Cardiac fibroblast (primary cell): ENCODE data around the gene DTD1.

Source experiments
- DNase-seq, 2 donors: peaks; one replicate each; pipeline versions ENCODE4 v3.0.0 to v3.0.0-alpha.2; 2010; ENCODE audit warnings: low read depth in 2 of 2
- H3K4me3 ChIP-seq, 2 donors: replicated peaks in 1 of 2; 1 replicate in 1 of 2; 2 replicates in 1 of 2; pipeline ENCODE4 v1.5.1; 2011; ENCODE audit warnings: low read depth in 2 of 2, low read length in 2 of 2, mild to moderate bottlenecking in 2 of 2, moderate library complexity in 1 of 2
- TF ChIP-seq, protein P1 (sequence below): IDR thresholded peaks from one replicate; pipeline ENCODE4 v1.5.1; 2011; ENCODE audit warnings: low read depth, mild to moderate bottlenecking, low read length, inconsistent platforms

Gene DTD1

GRCh38 chr20:18728165-18728869 is 140.5 kb downstream of the DTD1 start:
- TF ChIP-seq, protein P1, sequence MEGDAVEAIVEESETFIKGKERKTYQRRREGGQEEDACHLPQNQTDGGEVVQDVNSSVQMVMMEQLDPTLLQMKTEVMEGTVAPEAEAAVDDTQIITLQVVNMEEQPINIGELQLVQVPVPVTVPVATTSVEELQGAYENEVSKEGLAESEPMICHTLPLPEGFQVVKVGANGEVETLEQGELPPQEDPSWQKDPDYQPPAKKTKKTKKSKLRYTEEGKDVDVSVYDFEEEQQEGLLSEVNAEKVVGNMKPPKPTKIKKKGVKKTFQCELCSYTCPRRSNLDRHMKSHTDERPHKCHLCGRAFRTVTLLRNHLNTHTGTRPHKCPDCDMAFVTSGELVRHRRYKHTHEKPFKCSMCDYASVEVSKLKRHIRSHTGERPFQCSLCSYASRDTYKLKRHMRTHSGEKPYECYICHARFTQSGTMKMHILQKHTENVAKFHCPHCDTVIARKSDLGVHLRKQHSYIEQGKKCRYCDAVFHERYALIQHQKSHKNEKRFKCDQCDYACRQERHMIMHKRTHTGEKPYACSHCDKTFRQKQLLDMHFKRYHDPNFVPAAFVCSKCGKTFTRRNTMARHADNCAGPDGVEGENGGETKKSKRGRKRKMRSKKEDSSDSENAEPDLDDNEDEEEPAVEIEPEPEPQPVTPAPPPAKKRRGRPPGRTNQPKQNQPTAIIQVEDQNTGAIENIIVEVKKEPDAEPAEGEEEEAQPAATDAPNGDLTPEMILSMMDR = no peak
- H3K4me3 ChIP-seq = no peak overlapping the region
- DNase-seq = no peak

DNA sequence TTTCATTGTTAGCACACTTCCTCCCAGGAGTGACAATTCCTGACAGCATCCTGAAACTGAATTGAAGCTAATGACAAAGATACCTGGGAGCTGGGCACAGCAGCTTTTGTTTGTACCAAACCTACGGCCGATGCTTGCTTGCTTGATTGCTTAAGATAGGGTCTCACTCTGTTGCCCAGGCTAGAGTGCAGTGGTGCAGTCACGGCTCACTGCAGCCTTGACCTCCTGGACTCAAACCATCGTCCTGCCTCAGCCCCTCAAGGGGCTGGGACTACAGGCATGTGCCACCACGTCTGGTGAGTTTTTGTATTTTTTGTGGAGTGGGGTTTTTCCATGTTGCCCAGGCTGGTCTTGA is 141.0 kb downstream of the DTD1 start:
- no peak overlapping the region for H3K4me3 ChIP-seq
- TF ChIP-seq, protein P1 = no peak
- no peak for DNase-seq

GRCh38 chr20:18729231-18729825 is 141.5 kb downstream of the DTD1 start:
- H3K4me3 ChIP-seq = no peak overlapping the region
- DNase-seq = no peak
- TF ChIP-seq, protein P1 = no peak

GRCh38 chr20:18731940-18732339 is 144.1 kb downstream of the DTD1 start:
- TF ChIP-seq, protein P1 = no peak
- H3K4me3 ChIP-seq = no peak overlapping the region
- no peak for DNase-seq

- no peak overlapping the region for H3K4me3 ChIP-seq
- TF ChIP-seq, protein P1 = no peak
- DNase-seq = no peak
Observed at GRCh38 chr20:18734525-18735189, 146.8 kb downstream of the DTD1 start.

GRCh38 chr20:18737140-18737539 is 149.3 kb downstream of the DTD1 start:
- no peak for DNase-seq
- no peak overlapping the region for H3K4me3 ChIP-seq
- TF ChIP-seq, protein P1 = no peak
